Measurements from ENCODE around the gene ABHD4. TPM values are rescaled to one million over a fixed set of nuclear protein-coding genes. Genes with fewer than 3 reads are reported as not detected.
A peak's percentile ranks its signal among the peaks of the same experiment; 100 is the strongest.

Gene ABHD4
- total and polyA plus RNA-seq, 2 experiments from 2014 or later, result 39.1 to 40.0 TPM

GRCh38 chr14:22589096-22589839, 8.8 kb upstream of the ABHD4 start, which contains the start of gene DAD1:
DAD1 (minus strand) TSS chr14:22589224; CDS start chr14:22589157, 67 bp downstream.
- ATAC-seq (peak; percentile 94), DNase-seq (ENCODE audit: low spot score) (peak; percentile 99)
- no peaks in the 10 kb centered on the region for H3K27me3 ChIP-seq (ENCODE audit: insufficient read depth)
- H3K4me1 ChIP-seq (ENCODE audit: insufficient read depth), result no peaks in the 10 kb centered on the region; the same call in 1 of the 2 replicates
- peak within 1 kb of the TSS; percentile 84 for H3K4me2 ChIP-seq
- 0 out of 2 replicates have a peak, but pooled peaks cover 2% of the 10 kb centered on the region for H4K20me1 ChIP-seq (replicated peaks; ENCODE audit: insufficient read depth)
- peaks cover 46% of the 10 kb centered on the region for H3K79me2 ChIP-seq (replicated peaks; ENCODE audit: insufficient read depth)
- no peaks in the 10 kb centered on the region for H3K9me2 ChIP-seq (ENCODE audit: insufficient read depth)
- H3K4me3 Mint-ChIP-seq, result peak within 1 kb of the TSS; percentile 100
- no peaks in the 10 kb centered on the region for H3K36me3 ChIP-seq (ENCODE audit: insufficient read depth)
- H3F3A ChIP-seq (replicated peaks; ENCODE audit: low read depth), result 0 out of 2 replicates have a peak, but pooled peaks cover 5% of the 10 kb centered on the region
- peak within 1 kb of the TSS; percentile 75 for H3K4me3 ChIP-seq
- H3K4me1 Mint-ChIP-seq, result peaks cover 30% of the 10 kb centered on the region
- peak within 1 kb of the TSS; percentile 79 for H3K27ac ChIP-seq (ENCODE audit: low read depth)
- H3K36me3 Mint-ChIP-seq (ENCODE audit: low read depth), result no peaks in the 10 kb centered on the region; the same call in 2 of the 3 replicates
- H3K27ac Mint-ChIP-seq, result peak within 1 kb of the TSS; percentile 99
- H3K9me3 Mint-ChIP-seq, result peaks cover 5% of the 10 kb centered on the region; the same call in 1 of the 3 replicates
- TF ChIP-seq ZNF331 (CRISPR knock-in tag; IDR thresholded peaks at IDR 0.05; ENCODE audit: low read depth) (no peak), CTCF (conservative IDR thresholded peaks at IDR 0.05; ENCODE audit: low read depth in 2 of 2) (no peak), EZH2phosphoT487 (IDR thresholded peaks at IDR 0.05; ENCODE audit: unreplicated experiment) (no peak), POLR2AphosphoS5 (IDR thresholded peaks at IDR 0.05; ENCODE audit: low read depth) (peak; percentile 88), CREB1 (CRISPR knock-in tag; IDR thresholded peaks at IDR 0.05; ENCODE audit: low read depth) (0 out of 2 replicates have a peak, but pooled peaks have one; percentile 60), NANOG (IDR thresholded peaks at IDR 0.05; ENCODE audit: borderline replicate concordance) (no peak), STAT1 (IDR thresholded peaks at IDR 0.05; ENCODE audit: unreplicated experiment) (no peak), ZNF114 (CRISPR knock-in tag; IDR thresholded peaks at IDR 0.05) (no peak), ZNF462 (CRISPR knock-in tag; IDR thresholded peaks at IDR 0.05) (no peak), EZH2 (IDR thresholded peaks at IDR 0.05; ENCODE audit: low read depth, unreplicated experiment) (no peak), JUNB (IDR thresholded peaks at IDR 0.05; ENCODE audit: unreplicated experiment) (no peak)
- TF ChIP-seq, protein P1, sequence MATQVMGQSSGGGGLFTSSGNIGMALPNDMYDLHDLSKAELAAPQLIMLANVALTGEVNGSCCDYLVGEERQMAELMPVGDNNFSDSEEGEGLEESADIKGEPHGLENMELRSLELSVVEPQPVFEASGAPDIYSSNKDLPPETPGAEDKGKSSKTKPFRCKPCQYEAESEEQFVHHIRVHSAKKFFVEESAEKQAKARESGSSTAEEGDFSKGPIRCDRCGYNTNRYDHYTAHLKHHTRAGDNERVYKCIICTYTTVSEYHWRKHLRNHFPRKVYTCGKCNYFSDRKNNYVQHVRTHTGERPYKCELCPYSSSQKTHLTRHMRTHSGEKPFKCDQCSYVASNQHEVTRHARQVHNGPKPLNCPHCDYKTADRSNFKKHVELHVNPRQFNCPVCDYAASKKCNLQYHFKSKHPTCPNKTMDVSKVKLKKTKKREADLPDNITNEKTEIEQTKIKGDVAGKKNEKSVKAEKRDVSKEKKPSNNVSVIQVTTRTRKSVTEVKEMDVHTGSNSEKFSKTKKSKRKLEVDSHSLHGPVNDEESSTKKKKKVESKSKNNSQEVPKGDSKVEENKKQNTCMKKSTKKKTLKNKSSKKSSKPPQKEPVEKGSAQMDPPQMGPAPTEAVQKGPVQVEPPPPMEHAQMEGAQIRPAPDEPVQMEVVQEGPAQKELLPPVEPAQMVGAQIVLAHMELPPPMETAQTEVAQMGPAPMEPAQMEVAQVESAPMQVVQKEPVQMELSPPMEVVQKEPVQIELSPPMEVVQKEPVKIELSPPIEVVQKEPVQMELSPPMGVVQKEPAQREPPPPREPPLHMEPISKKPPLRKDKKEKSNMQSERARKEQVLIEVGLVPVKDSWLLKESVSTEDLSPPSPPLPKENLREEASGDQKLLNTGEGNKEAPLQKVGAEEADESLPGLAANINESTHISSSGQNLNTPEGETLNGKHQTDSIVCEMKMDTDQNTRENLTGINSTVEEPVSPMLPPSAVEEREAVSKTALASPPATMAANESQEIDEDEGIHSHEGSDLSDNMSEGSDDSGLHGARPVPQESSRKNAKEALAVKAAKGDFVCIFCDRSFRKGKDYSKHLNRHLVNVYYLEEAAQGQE (IDR thresholded peaks at IDR 0.05; ENCODE audit: unreplicated experiment), result no peak
- TF ChIP-seq, protein P2, sequence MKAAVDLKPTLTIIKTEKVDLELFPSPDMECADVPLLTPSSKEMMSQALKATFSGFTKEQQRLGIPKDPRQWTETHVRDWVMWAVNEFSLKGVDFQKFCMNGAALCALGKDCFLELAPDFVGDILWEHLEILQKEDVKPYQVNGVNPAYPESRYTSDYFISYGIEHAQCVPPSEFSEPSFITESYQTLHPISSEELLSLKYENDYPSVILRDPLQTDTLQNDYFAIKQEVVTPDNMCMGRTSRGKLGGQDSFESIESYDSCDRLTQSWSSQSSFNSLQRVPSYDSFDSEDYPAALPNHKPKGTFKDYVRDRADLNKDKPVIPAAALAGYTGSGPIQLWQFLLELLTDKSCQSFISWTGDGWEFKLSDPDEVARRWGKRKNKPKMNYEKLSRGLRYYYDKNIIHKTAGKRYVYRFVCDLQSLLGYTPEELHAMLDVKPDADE (IDR thresholded peaks at IDR 0.05), result no peak
- H3K27me3 Mint-ChIP-seq (ENCODE audit: insufficient read depth, low read depth, poor library complexity), result peaks cover 13% of the 10 kb centered on the region
- peak within 1 kb of the TSS; percentile 67 for H2AFZ ChIP-seq
